ENCODE results near the gene INPP5D. TPM values are rescaled to one million over a fixed set of nuclear protein-coding genes. Genes with fewer than 3 reads are reported as not detected.

Gene INPP5D
- total and polyA plus RNA-seq, 2 of the 13 experiments (the other 11 are each of a cell fraction or from before 2014, with no cell fraction given): 16.7 to 18.0 TPM

- TF ChIP-seq ZBTB4 (CRISPR knock-in tag; IDR thresholded peaks at IDR 0.05; ENCODE audit: borderline replicate concordance) (no peak), ZNF333 (CRISPR knock-in tag; IDR thresholded peaks at IDR 0.05; ENCODE audit: borderline replicate concordance) (0 out of 2 replicates have a peak, but pooled peaks have one; percentile 35), ZNF773 (CRISPR knock-in tag; IDR thresholded peaks at IDR 0.05; ENCODE audit: borderline replicate concordance) (no peak), PPARG (CRISPR knock-in tag; conservative IDR thresholded peaks at IDR 0.05) (no peak), MTF2 (CRISPR knock-in tag; IDR thresholded peaks at IDR 0.05; ENCODE audit: borderline replicate concordance) (no peak), PHF20 (CRISPR knock-in tag; IDR thresholded peaks at IDR 0.05) (peak; percentile 41; the same call in 1 of the 2 replicates), SMAD1 (CRISPR knock-in tag; IDR thresholded peaks at IDR 0.05; ENCODE audit: borderline replicate concordance, low read depth) (no peak), KDM6A (CRISPR knock-in tag; IDR thresholded peaks at IDR 0.05; ENCODE audit: low read depth) (no peak), SPEN (CRISPR knock-in tag; IDR thresholded peaks at IDR 0.05; ENCODE audit: low read depth) (peak; percentile 14; the same call in 1 of the 2 replicates), ZNF775 (CRISPR knock-in tag; IDR thresholded peaks at IDR 0.05; ENCODE audit: borderline replicate concordance) (no peak), FIP1L1 (IDR thresholded peaks at IDR 0.05; ENCODE audit: borderline replicate concordance, insufficient read depth, low read depth, low read length) (no peak), TEAD3 (CRISPR knock-in tag; optimal IDR thresholded peaks at IDR 0.05; ENCODE audit: borderline replicate concordance) (peak; percentile 5), BRF2 (CRISPR knock-in tag; IDR thresholded peaks at IDR 0.05) (no peak), RAD51 (IDR thresholded peaks at IDR 0.05; ENCODE audit: borderline replicate concordance) (no peak), AHR (CRISPR knock-in tag; IDR thresholded peaks at IDR 0.05) (no peak; the same call in 1 of the 2 replicates), SAP130 (CRISPR knock-in tag; IDR thresholded peaks at IDR 0.05; ENCODE audit: low read depth) (peak; percentile 77), ZFP1 (CRISPR knock-in tag; IDR thresholded peaks at IDR 0.05) (0 out of 2 replicates have a peak, but pooled peaks have one; percentile 17), ZNF660 (CRISPR knock-in tag; IDR thresholded peaks at IDR 0.05; ENCODE audit: borderline replicate concordance, low read depth) (no peak), KLF12 (CRISPR knock-in tag; IDR thresholded peaks at IDR 0.05; ENCODE audit: borderline replicate concordance) (no peak), ZFP37 (CRISPR knock-in tag; IDR thresholded peaks at IDR 0.05; ENCODE audit: borderline replicate concordance) (peak; percentile 40; the same call in 1 of the 2 replicates), SMAD3 (CRISPR knock-in tag; IDR thresholded peaks at IDR 0.05) (no peak), SNAI1 (CRISPR knock-in tag; IDR thresholded peaks at IDR 0.05; ENCODE audit: borderline replicate concordance) (no peak)
Measured at GRCh38 chr2:233012301-233012971, 47.7 kb upstream of the INPP5D start (continued).
